ENCODE data around the gene RPS6KA2.
"Not testable (repeated sequence)": the region's sequence is repeated elsewhere in the genome, so short reads cannot be mapped to it uniquely, and the experiment has no call there.

RPS6KA2 gene

GRCh38 chr6:166382500-166382932, 244.5 kb downstream of the RPS6KA2 start:
- no peak for DNase-seq

- DNase-seq = peak; percentile 67
Observed at GRCh38 chr6:166381733-166382499, 245.1 kb downstream of the RPS6KA2 start.

- no peak for DNase-seq
Observed at GRCh38 chr6:166381381-166381732, 245.7 kb downstream of the RPS6KA2 start.

- DNase-seq = no peak
Observed at GRCh38 chr6:166379800-166380199, 247.3 kb downstream of the RPS6KA2 start.

- DNase-seq = no peak
Observed at GRCh38 chr6:166379103-166379586, 247.9 kb downstream of the RPS6KA2 start.

GRCh38 chr6:166377721-166378120, 249.3 kb downstream of the RPS6KA2 start:
- DNase-seq = no peak

GRCh38 chr6:166375013-166375412, 252.0 kb downstream of the RPS6KA2 start:
- DNase-seq = no peak

- DNase-seq = no peak
Observed at GRCh38 chr6:166370489-166370888, 256.6 kb downstream of the RPS6KA2 start.

- no peak for DNase-seq
Observed at GRCh38 chr6:166369782-166370181, 257.3 kb downstream of the RPS6KA2 start.

- DNase-seq = no peak
Observed at GRCh38 chr6:166366921-166367320, 260.1 kb downstream of the RPS6KA2 start.

GRCh38 chr6:166365806-166366205, 261.2 kb downstream of the RPS6KA2 start:
- no peak for DNase-seq

- DNase-seq = no peak
Observed at GRCh38 chr6:166365221-166365620, 261.8 kb downstream of the RPS6KA2 start.

GRCh38 chr6:166364456-166364855, 262.6 kb downstream of the RPS6KA2 start:
- no peak for DNase-seq

GRCh38 chr6:166362427-166362826, 264.6 kb downstream of the RPS6KA2 start:
- not testable (repeated sequence) for DNase-seq

GRCh38 chr6:166361077-166361429, 266.0 kb downstream of the RPS6KA2 start:
- no peak for DNase-seq

GRCh38 chr6:166360243-166361076, 266.6 kb downstream of the RPS6KA2 start:
- no peak for DNase-seq

Measured in CD4-positive, alpha-beta T cell treated with Interleukin-15 for 1 hour (primary cell).